Suppressor macrophage (primary cell): ENCODE results near the gene ICAM4.
"Not testable (repeated sequence)": the region's sequence is repeated elsewhere in the genome, so short reads cannot be mapped to it uniquely, and the experiment has no call there.

Experiments used
- DNase-seq, 4 experiments: peaks; one replicate each; pipeline ENCODE4 v3.0.0-alpha.2; 2020 to 2022
- total RNA-seq, 17 experiments: gene quantifications; one replicate each; lab custom pipeline; 2026; ENCODE audit warnings: mixed read lengths in 6 of 17, inconsistent platforms in 3 of 17; lab: John Stamatoyannopoulos, UW

The ICAM4 gene
- total RNA-seq: 2.1 to 26.1 (median 4.6) reads per million in 17 experiments

GRCh38 chr19:10286803-10287737 is at the start of gene ICAM4:
ICAM4 (plus strand) TSS chr19:10286955; CDS start chr19:10287013, 58 bp downstream.
- DNase-seq: peak; percentile 78 to 90 (median 83)

GRCh38 chr19:10237702-10238101 is 49.1 kb upstream of the ICAM4 start:
- no peak for DNase-seq

- peak; percentile 41 to 69 (median 66) for DNase-seq
These were observed 48.5 kb upstream of the ICAM4 start for GRCh38 chr19:10238172-10238783.

GRCh38 chr19:10241826-10242449 is 44.8 kb upstream of the ICAM4 start:
- not testable (repeated sequence) for DNase-seq

- DNase-seq: no peak
These were observed 43.1 kb upstream of the ICAM4 start for GRCh38 chr19:10243606-10244005.

GRCh38 chr19:10245189-10245939 is 41.4 kb upstream of the ICAM4 start:
- DNase-seq: no peak

GRCh38 chr19:10246511-10246910 is 40.2 kb upstream of the ICAM4 start:
- no peak for DNase-seq

- peak; percentile 97 to 99 (median 98) for DNase-seq
These were observed 34.7 kb upstream of the ICAM4 start, which contains the start of gene MRPL4 for GRCh38 chr19:10251792-10252694. MRPL4 (plus strand) TSS chr19:10252214; CDS start chr19:10252254, 40 bp downstream.

- no peak for DNase-seq
These were observed 34.0 kb upstream of the ICAM4 start for GRCh38 chr19:10252707-10253106.

- DNase-seq: no peak
These were observed 32.5 kb upstream of the ICAM4 start for GRCh38 chr19:10254244-10254643.

- DNase-seq: no peak
These were observed 31.4 kb upstream of the ICAM4 start for GRCh38 chr19:10255358-10255757.

GRCh38 chr19:10256551-10256950 is 30.2 kb upstream of the ICAM4 start:
- no peak for DNase-seq

GRCh38 chr19:10256970-10257615 is 29.7 kb upstream of the ICAM4 start:
- no peak for DNase-seq

GRCh38 chr19:10258080-10258710 is 28.6 kb upstream of the ICAM4 start:
- DNase-seq: no peak

- DNase-seq: peak; percentile 91 to 95 (median 95)
These were observed 27.4 kb upstream of the ICAM4 start for GRCh38 chr19:10259162-10259905.

GRCh38 chr19:10260141-10260584 is 26.6 kb upstream of the ICAM4 start:
- peak in 2 of 4 experiments; percentile 33 to 47 for DNase-seq

- DNase-seq: no peak
These were observed 24.0 kb upstream of the ICAM4 start for GRCh38 chr19:10262771-10263170.

GRCh38 chr19:10266706-10267105 is 20.0 kb upstream of the ICAM4 start:
- DNase-seq: no peak

GRCh38 chr19:10268071-10268470 is 18.7 kb upstream of the ICAM4 start:
- peak in 2 of 4 experiments; percentile 39 to 44 for DNase-seq
